ENCODE measurements around the gene INSR. TPM values are rescaled to one million over a fixed set of nuclear protein-coding genes. Genes with fewer than 3 reads are reported as not detected.
A peak's percentile ranks its signal among the peaks of the same experiment; 100 is the strongest.
"Not testable (repeated sequence)": the region's sequence is repeated elsewhere in the genome, so short reads cannot be mapped to it uniquely, and the experiment has no call there.

INSR gene
- total RNA-seq, 2 experiments from 2014 or later = 2.0 to 2.5 TPM

- CTCF ChIA-PET = interaction anchor here (0.7 to 1.8 kb wide), 5 partner anchors 13 to 262 kb away, joined by 3 to 8 read pairs (median 4); partner anchors contain the start of gene ZNF557
- peak overlapping the region; percentile 9 for H3K27ac Mint-ChIP-seq
- H3K4me3 Mint-ChIP-seq = no peak overlapping the region
Measured at GRCh38 chr19:7083076-7083956, 210.9 kb downstream of the INSR start.

DNA sequence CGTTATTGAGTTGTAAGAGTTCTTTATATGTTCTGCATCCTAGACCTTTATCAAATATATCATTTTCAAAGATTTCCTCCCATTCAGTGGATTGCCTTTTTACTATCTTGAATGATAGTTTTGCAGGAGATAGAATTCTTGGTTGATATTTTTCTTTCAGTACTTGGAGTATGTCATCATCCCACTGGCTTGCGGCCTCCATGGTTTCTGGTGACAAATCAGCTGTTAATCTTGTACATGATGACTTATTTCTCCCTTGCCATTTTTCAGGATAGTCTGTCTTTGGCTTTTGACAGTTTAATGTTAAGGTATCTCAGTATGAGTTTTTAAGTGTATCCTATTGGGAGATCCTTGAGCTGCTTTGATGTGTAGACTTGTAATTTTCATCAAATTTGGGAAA is 216.2 kb downstream of the INSR start:
- Mint-ChIP-seq H3K36me3 (ENCODE audit: low read depth) (peaks cover 96% of the 10 kb centered on the region), H3K9me3 (peaks cover 48% of the 10 kb centered on the region), H3K4me1 (peaks cover 5% of the 10 kb centered on the region), H3K27ac (no peak overlapping the region), H3K4me3 (no peak overlapping the region), H3K27me3 (no peaks in the 10 kb centered on the region)
- CTCF ChIA-PET = interaction anchor here (0.6 to 0.7 kb wide), 2 partner anchors 132 to 866 kb away, joined by 4 read pairs; no protein-coding TSS in a partner anchor
- POLR2A ChIA-PET = no interaction called here
- peak; percentile 4 for DNase-seq

More at GRCh38 chr19:7083076-7083956, 210.9 kb downstream of the INSR start:
- no peak for DNase-seq
- no peaks in the 10 kb centered on the region for H3K27me3 Mint-ChIP-seq
- H3K4me1 Mint-ChIP-seq = peaks cover 1% of the 10 kb centered on the region
- peaks cover 80% of the 10 kb centered on the region for H3K36me3 Mint-ChIP-seq (ENCODE audit: low read depth)
- POLR2A ChIA-PET = no interaction called here
- peaks cover 50% of the 10 kb centered on the region for H3K9me3 Mint-ChIP-seq

- Mint-ChIP-seq H3K4me1 (peaks cover 13% of the 10 kb centered on the region), H3K9me3 (peaks cover 46% of the 10 kb centered on the region), H3K27ac (no peak overlapping the region), H3K36me3 (ENCODE audit: low read depth) (peaks cover 91% of the 10 kb centered on the region), H3K27me3 (no peaks in the 10 kb centered on the region), H3K4me3 (no peak overlapping the region)
- POLR2A ChIA-PET = no interaction called here
- CTCF ChIA-PET = no interaction called here
- DNase-seq = peak; percentile 3
Measured at GRCh38 chr19:7076151-7076550, 218.1 kb downstream of the INSR start.

- CTCF ChIA-PET = no interaction called here
- peaks cover 37% of the 10 kb centered on the region for H3K9me3 Mint-ChIP-seq
- POLR2A ChIA-PET = no interaction called here
Measured at GRCh38 chr19:7074705-7075282, 219.4 kb downstream of the INSR start.

DNA sequence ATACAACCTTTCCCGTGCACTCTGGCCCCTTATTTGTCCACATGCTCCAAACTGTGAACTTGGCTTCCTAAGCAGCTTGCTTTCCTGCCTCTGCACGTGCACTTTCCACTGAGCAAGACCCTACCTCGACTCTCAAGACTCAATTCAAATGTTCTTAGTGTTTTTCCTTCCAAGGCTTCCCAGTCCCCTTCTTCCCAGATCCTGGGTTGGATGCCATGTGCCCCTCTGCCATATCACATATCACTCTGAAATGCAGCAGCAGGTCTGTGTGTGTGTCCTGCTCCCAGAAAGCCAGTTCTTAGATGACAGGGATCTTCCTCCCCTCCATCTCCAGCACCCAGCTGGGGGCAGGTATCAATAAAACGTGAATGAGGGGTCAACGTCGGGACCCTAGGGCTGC is 221.7 kb downstream of the INSR start:
- H3K36me3 Mint-ChIP-seq (ENCODE audit: low read depth) = peaks cover 68% of the 10 kb centered on the region
- POLR2A ChIA-PET = no interaction called here
- peak overlapping the region; percentile 34 for H3K27ac Mint-ChIP-seq
- H3K27me3 Mint-ChIP-seq = no peaks in the 10 kb centered on the region
- H3K9me3 Mint-ChIP-seq = peaks cover 20% of the 10 kb centered on the region
- CTCF ChIA-PET = interaction anchor here (1.1 kb wide), 1 partner anchor 8 kb away, joined by 4 read pairs; no protein-coding TSS in a partner anchor
- peaks cover 26% of the 10 kb centered on the region for H3K4me1 Mint-ChIP-seq
- H3K4me3 Mint-ChIP-seq = no peak overlapping the region
- DNase-seq = peak; percentile 0

More at GRCh38 chr19:7074705-7075282, 219.4 kb downstream of the INSR start:
- H3K4me3 Mint-ChIP-seq = no peak overlapping the region
- peak; percentile 2 for DNase-seq
- no peaks in the 10 kb centered on the region for H3K27me3 Mint-ChIP-seq
- H3K36me3 Mint-ChIP-seq (ENCODE audit: low read depth) = peaks cover 88% of the 10 kb centered on the region
- peaks cover 23% of the 10 kb centered on the region for H3K4me1 Mint-ChIP-seq
- H3K27ac Mint-ChIP-seq = no peak overlapping the region

- peak overlapping the region; percentile 96 for H3K27ac Mint-ChIP-seq
- DNase-seq = no peak
- peaks cover 42% of the 10 kb centered on the region for H3K36me3 Mint-ChIP-seq (ENCODE audit: low read depth)
- peaks cover 26% of the 10 kb centered on the region for H3K4me1 Mint-ChIP-seq
- CTCF ChIA-PET = interaction anchor here (0.5 to 1.9 kb wide), 6 partner anchors 14 to 799 kb away, joined by 3 to 5 read pairs (median 4); no protein-coding TSS in a partner anchor
- H3K4me3 Mint-ChIP-seq = peak overlapping the region; percentile 92
- H3K27me3 Mint-ChIP-seq = no peaks in the 10 kb centered on the region
- POLR2A ChIA-PET = interaction anchor here (1.5 kb wide), 1 partner anchor 30 kb away, joined by 9 read pairs; no protein-coding TSS in a partner anchor
- peaks cover 13% of the 10 kb centered on the region for H3K9me3 Mint-ChIP-seq
Measured at GRCh38 chr19:7069904-7070226, 224.3 kb downstream of the INSR start.

GRCh38 chr19:7069042-7069903 is 224.9 kb downstream of the INSR start, which contains the start of gene ZNF557:
Gene ZNF557 (plus strand): TSS chr19:7069703. CDS start chr19:7075075, 5,372 bp downstream.
- Mint-ChIP-seq H3K4me3 (peak within 1 kb of the TSS; percentile 92), H3K27me3 (no peaks in the 10 kb centered on the region), H3K27ac (peak within 1 kb of the TSS; percentile 96), H3K4me1 (peaks cover 24% of the 10 kb centered on the region), H3K9me3 (peaks cover 11% of the 10 kb centered on the region), H3K36me3 (ENCODE audit: low read depth) (peaks cover 37% of the 10 kb centered on the region)
- POLR2A ChIA-PET = interaction anchor here (0.6 to 1.5 kb wide), 2 partner anchors 30 to 129 kb away, joined by 5 to 9 read pairs; no protein-coding TSS in a partner anchor
- CTCF ChIA-PET = interaction anchor here (0.5 to 1.9 kb wide), 8 partner anchors 15 to 1107 kb away, joined by 3 to 5 read pairs (median 3); no protein-coding TSS in a partner anchor
- DNase-seq = peak; percentile 99

DNA sequence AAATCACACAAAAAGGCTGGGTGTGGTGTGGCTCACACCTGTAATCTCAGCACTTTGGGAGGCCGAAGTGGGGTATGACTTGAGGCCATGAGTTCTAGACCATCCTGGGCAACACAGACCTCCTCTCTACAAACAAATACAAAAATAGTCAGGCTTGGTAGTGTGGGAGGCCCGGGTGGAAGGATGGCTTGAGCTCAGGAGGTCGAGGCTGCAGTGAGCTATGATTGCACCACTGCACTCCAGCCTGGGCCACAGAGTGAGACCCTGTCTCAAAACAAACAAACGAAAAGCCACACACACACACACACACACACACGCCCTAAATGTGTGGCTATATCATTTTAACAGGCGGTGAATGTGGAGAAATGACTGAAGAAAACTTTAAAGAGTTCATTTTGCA is 225.6 kb downstream of the INSR start:
- no peak for DNase-seq
- Mint-ChIP-seq H3K4me3 (peak overlapping the region; percentile 92), H3K4me1 (peaks cover 23% of the 10 kb centered on the region), H3K27ac (peak overlapping the region; percentile 96), H3K9me3 (peaks cover 9% of the 10 kb centered on the region), H3K27me3 (no peaks in the 10 kb centered on the region), H3K36me3 (ENCODE audit: low read depth) (peaks cover 30% of the 10 kb centered on the region)
- POLR2A ChIA-PET = interaction anchor here (1.5 kb wide), 1 partner anchor 31 kb away, joined by 9 read pairs; no protein-coding TSS in a partner anchor
- CTCF ChIA-PET = interaction anchor here (0.6 to 1.3 kb wide), 4 partner anchors 16 to 1107 kb away, joined by 3 read pairs; no protein-coding TSS in a partner anchor

DNA sequence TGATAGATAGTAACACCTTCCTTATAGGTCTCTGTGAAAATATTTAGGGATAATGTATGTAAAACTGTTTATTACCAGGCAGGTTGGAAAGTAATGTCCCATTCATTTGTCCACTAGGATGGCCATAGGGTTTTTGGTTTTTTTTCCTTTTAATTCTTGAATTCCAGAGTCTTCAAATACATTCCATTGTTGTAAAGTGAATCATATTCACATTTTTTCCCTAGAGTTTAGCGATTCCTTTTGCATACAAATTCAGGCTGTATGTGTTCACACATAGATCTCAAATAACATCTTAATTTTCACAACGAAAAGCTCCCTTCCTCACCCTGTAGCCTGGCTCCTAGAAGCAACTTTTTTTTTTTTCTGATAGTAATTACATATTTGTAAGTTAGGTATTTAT is 226.5 kb downstream of the INSR start:
- Mint-ChIP-seq H3K27me3 (no peaks in the 10 kb centered on the region), H3K4me3 (no peak overlapping the region), H3K9me3 (peaks cover 7% of the 10 kb centered on the region), H3K4me1 (peaks cover 22% of the 10 kb centered on the region), H3K27ac (no peak overlapping the region), H3K36me3 (ENCODE audit: low read depth) (peaks cover 24% of the 10 kb centered on the region)
- POLR2A ChIA-PET = no interaction called here
- DNase-seq = no peak
- CTCF ChIA-PET = no interaction called here

- H3K27ac Mint-ChIP-seq, POLR2A ChIA-PET, H3K4me3 Mint-ChIP-seq, H3K9me3 Mint-ChIP-seq, H3K27me3 Mint-ChIP-seq, CTCF ChIA-PET: not testable (repeated sequence)
- Mint-ChIP-seq H3K4me1 (peaks cover 17% of the 10 kb centered on the region), H3K36me3 (ENCODE audit: low read depth) (peaks cover 18% of the 10 kb centered on the region)
- DNase-seq = peak; percentile 14
Measured at GRCh38 chr19:7067122-7067521, 227.1 kb downstream of the INSR start.

GRCh38 chr19:7063764-7064418 is 230.3 kb downstream of the INSR start:
- ChIA-PET POLR2A (interaction anchor here (0.5 kb wide), 1 partner anchor 333 kb away, joined by 5 read pairs; no protein-coding TSS in a partner anchor), CTCF (interaction anchor here (1.1 kb wide), 1 partner anchor 202 kb away, joined by 3 read pairs; no protein-coding TSS in a partner anchor)
- Mint-ChIP-seq H3K36me3 (ENCODE audit: low read depth) (peaks cover under 1% of the 10 kb centered on the region), H3K27me3 (no peaks in the 10 kb centered on the region), H3K27ac (no peak overlapping the region), H3K4me1 (peaks cover 4% of the 10 kb centered on the region), H3K9me3 (no peaks in the 10 kb centered on the region), H3K4me3 (no peak overlapping the region)
- peak; percentile 18 for DNase-seq
